GM12878 (cell line): ENCODE measurements around the gene SELENBP1. TPM values are rescaled to one million over a fixed set of nuclear protein-coding genes. Genes with fewer than 3 reads are reported as not detected.

Experiments
- ATAC-seq: fragments of 200-7000 bp; cut with Tn5 transposase; 3 replicates; pipeline ENCODE4 v1.9.1; 2020; ENCODE audit warnings: mild to moderate bottlenecking, moderate library complexity
- BruUV-seq: library from RNA; stranded (reverse); fragments of 400-500 nt; replicated peaks from 2 replicates; lab custom pipeline; 2021; lab: Mats Ljungman, UMichigan
- CTCF ChIA-PET: fragments of 300-600 bp; sonication (Branson Sonifier 250); formaldehyde crosslinking; extraction: SDS; loops from one replicate; lab custom pipeline; 2021; ENCODE audit warnings: inconsistent platforms; lab: Yijun Ruan, JAX
- POLR2A ChIA-PET: fragments of 350-600 bp; formaldehyde crosslinking; extraction: SDS; loops from one replicate; lab custom pipeline; 2021; ENCODE audit warnings: inconsistent platforms; lab: Charles Lee
- RAD21 ChIA-PET: fragments of 300-600 bp; sonication (Branson Sonifier 250); formaldehyde crosslinking; loops from one replicate; lab custom pipeline; 2023; ENCODE audit warnings: antibody characterized with exemption; ENCODE audit not compliant: unreplicated experiment; lab: Charles Lee
- SMC1A ChIA-PET: fragments of 300-600 bp; sonication (Branson Sonifier 250); formaldehyde crosslinking; loops from one replicate; lab custom pipeline; 2023; ENCODE audit not compliant: unreplicated experiment, uncharacterized antibody; lab: Charles Lee
- DNase-seq: peaks from one replicate; pipeline ENCODE4 v3.0.0-alpha.2; 2011; ENCODE audit warnings: low read depth, low spot score
- FAIRE-seq: peaks from 3 replicates; lab custom pipeline; 2011; peaks lifted over from hg19 to GRCh38; lab: Jason Lieb, UNC
- H2AFZ ChIP-seq: 2 replicates; pipeline ENCODE4 v1.6.0; 2011; ENCODE audit warnings: low read depth, low read length, control low read depth; ENCODE audit not compliant: control insufficient read depth
- H3K27ac ChIP-seq: 2 replicates; pipeline ENCODE4 v1.5.1; 2011; ENCODE audit warnings: control low read depth; ENCODE audit not compliant: control insufficient read depth, insufficient read depth
- H3K27me3 ChIP-seq, 2 experiments: replicated peaks in 1 of 2; 2 replicates each; pipeline versions ENCODE4 v1.6.0 to v1.6.1; 2011; ENCODE audit warnings: low read length in 1 of 2; ENCODE audit not compliant: control insufficient read depth in 2 of 2, insufficient read depth in 2 of 2
- H3K36me3 ChIP-seq, 2 experiments: 2 replicates each; pipeline ENCODE4 v1.5.1; 2011; ENCODE audit warnings: low read length in 1 of 2; ENCODE audit not compliant: control insufficient read depth in 2 of 2, insufficient read depth in 2 of 2
- H3K4me1 ChIP-seq: 2 replicates; pipeline ENCODE4 v1.6.1; 2011; ENCODE audit warnings: mild to moderate bottlenecking, low read length, moderate library complexity, mixed read lengths; ENCODE audit not compliant: control insufficient read depth, insufficient read depth
- H3K4me2 ChIP-seq: 2 replicates; pipeline ENCODE4 v1.6.0; 2011; ENCODE audit warnings: control low read depth; ENCODE audit not compliant: control insufficient read depth, insufficient read depth
- H3K4me3 ChIP-seq: fragments of 200-600 bp; sonication (generic); 2 replicates; pipeline ENCODE4 v1.5.1; 2016
- H3K79me2 ChIP-seq: 2 replicates; pipeline ENCODE4 v1.6.0; 2011; ENCODE audit warnings: low read length; ENCODE audit not compliant: control insufficient read depth, insufficient read depth
- H3K9ac ChIP-seq: 2 replicates; pipeline ENCODE4 v1.8.0; 2011; ENCODE audit warnings: low read length, control low read depth, mixed read lengths; ENCODE audit not compliant: control insufficient read depth, insufficient read depth
- H3K9me3 ChIP-seq: replicated peaks from 3 replicates; pipeline ENCODE4 v1.5.1; 2011; ENCODE audit warnings: mild to moderate bottlenecking, low read length; ENCODE audit not compliant: control insufficient read depth, insufficient read depth
- H4K20me1 ChIP-seq: 2 replicates; pipeline ENCODE4 v1.6.0; 2011; ENCODE audit not compliant: control insufficient read depth, insufficient read depth
- BCLAF1 ChIP-seq: fragments of 450-650 bp; IDR thresholded peaks from 2 replicates; pipeline ENCODE4 v1.6.1; 2017; ENCODE audit warnings: antibody characterized with exemption, mild to moderate bottlenecking, moderate library complexity
- MEF2A ChIP-seq: IDR thresholded peaks from 2 replicates; pipeline ENCODE4 v1.6.1; 2011; ENCODE audit warnings: low read depth, mild to moderate bottlenecking, low read length, moderate library complexity; ENCODE audit not compliant: insufficient read depth
- MYC ChIP-seq: IDR thresholded peaks from 2 replicates; pipeline ENCODE4 v1.6.1; 2011; ENCODE audit warnings: mild to moderate bottlenecking, low read length, moderate library complexity, inconsistent platforms; ENCODE audit not compliant: insufficient read depth, insufficient replicate concordance, insufficient read length, severe bottlenecking
- NFYB ChIP-seq: IDR thresholded peaks from 2 replicates; pipeline ENCODE4 v1.6.1; 2011; ENCODE audit warnings: low read depth, mild to moderate bottlenecking, low read length, improper control_type of control experiment, moderate library complexity; ENCODE audit not compliant: insufficient read depth
- POLR2AphosphoS2 ChIP-seq: IDR thresholded peaks from 2 replicates; pipeline ENCODE4 v1.6.1; 2011; ENCODE audit warnings: low read depth, mild to moderate bottlenecking, low read length, improper control_type of control experiment, moderate library complexity
- SIX5 ChIP-seq: IDR thresholded peaks from 2 replicates; pipeline ENCODE4 v1.6.1; 2011; ENCODE audit warnings: mild to moderate bottlenecking, low read depth, low read length, moderate library complexity; ENCODE audit not compliant: severe bottlenecking
- SMAD5 ChIP-seq: IDR thresholded peaks from 2 replicates; pipeline ENCODE4 v1.6.1; 2016; ENCODE audit warnings: antibody characterized with exemption, low read depth
- SREBF1 ChIP-seq: IDR thresholded peaks from 2 replicates; pipeline ENCODE4 v1.6.1; 2012; ENCODE audit warnings: mild to moderate bottlenecking, low read length
- WGBS: methylation state at CpG from one replicate; pipeline ENCODE4 v1.1.6; 2016; ENCODE audit warnings: low lambda C conversion rate; ENCODE audit not compliant: insufficient replicate concordance, insufficient coverage; ENCODE audit errors: missing lambda C conversion rate; 5-methylcytosine and 5-hydroxymethylcytosine counted together
- in situ Hi-C: fragments of 300-500 bp; cut with MboI; formaldehyde crosslinking; loops from 9 replicates; pipeline ENCODE4 v1.14.3; 2018; ENCODE audit warnings: mixed read lengths
- intact Hi-C: fragments of 100-400 bp; cut with micrococcal nuclease; formaldehyde crosslinking; loops from one replicate; pipeline ENCODE4 v1.14.2; 2022; ENCODE audit not compliant: unreplicated experiment
- polyA plus RNA-seq, 11 experiments: library from polyadenylated mRNA; depleted of rRNA in 4 of 11; unstranded in 6 of 11; stranded (reverse) in 5 of 11; fragments of >200 nt; fragmentation: Nextera tagmentation in 4 of 11; fragmentation: Illumina TruSeq in 1 of 11; extraction: Ambion mirVana in 4 of 11; extraction: Trizol in 1 of 11; gene quantifications; 1 replicate in 1 of 11; 2 replicates in 10 of 11; pipeline versions ENCODE4 v1.2.1 to v1.2.3, GENCODE V29; 2011 to 2016; ENCODE audit warnings: inconsistent platforms in 2 of 11, missing spikeins in 2 of 11, low read depth in 1 of 11
- total RNA-seq, 4 experiments: library from RNA; depleted of rRNA in 3 of 4; stranded (reverse); fragments of >200 nt in 3 of 4; fragmentation: Illumina TruSeq in 1 of 4; extraction: Trizol in 1 of 4; gene quantifications; 2 replicates each; pipeline versions ENCODE4 v1.2.1 to v1.2.3, GENCODE V29; 2013 to 2021

SELENBP1 gene
- total and polyA plus RNA-seq, 10 of the 15 experiments (the other 5 are each of a cell fraction or from before 2014, with no cell fraction given): 0.41 TPM; not detected in 9

DNA sequence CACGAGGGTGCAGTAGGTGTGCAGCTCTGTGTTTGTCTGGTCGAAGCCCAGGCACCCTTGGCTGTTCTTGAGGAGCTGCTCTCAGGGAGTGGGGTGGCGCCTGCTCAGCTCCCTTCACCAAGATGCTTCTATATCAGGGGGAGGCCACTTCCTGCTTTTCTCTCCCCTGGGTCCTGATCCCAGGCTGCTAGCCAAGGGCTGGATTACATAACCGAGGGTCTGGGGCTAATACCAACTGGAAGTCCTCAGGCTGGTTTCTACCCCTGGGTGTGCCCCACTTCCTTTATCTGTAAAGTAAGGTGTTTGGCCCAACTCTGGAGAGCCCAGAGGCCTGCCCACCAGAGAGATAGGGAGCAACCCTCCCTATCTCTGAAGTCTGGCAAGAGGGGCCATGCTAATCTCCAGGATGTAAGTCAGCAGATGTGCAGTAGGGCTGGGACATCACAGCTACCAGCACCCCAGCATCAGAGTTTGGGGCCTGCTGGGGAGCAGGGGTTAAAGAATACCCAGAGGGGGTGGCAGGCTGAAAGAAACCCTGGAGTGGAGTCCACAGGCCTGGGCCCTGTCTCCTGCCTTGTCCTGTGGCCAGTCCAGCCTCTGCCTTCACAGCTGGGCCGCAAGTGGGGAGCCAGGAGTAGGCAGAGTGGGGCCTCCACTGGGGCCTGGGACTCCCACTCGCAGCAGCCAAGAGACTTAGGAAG lies 2.1 kb downstream of the SELENBP1 start (continued):
- TF ChIP-seq BCLAF1 (no peak), MYC (no peak), POLR2AphosphoS2 (no peak), NFYB (no peak), SMAD5 (no peak), SIX5 (no peak)

DNA sequence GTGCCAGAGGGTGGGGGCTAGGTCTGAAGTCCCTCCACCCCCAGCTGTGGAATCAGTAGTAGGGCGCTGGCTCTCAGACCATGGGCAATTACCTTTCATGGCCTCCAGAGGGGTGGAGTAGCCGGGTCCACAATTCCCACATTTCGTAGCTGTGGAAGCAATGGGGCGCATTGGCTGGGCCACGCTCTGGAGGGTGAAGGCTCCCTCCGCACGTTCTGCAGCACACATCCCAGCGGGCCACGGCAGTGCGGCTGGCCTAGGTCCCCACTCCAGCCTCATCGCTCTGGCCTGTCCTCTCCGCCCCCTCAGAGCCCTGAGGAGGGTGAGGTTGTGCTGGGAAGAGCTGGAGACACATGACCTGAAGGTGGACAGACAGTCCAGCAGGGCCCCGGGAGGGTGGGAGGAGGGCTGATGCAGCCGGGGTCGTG lies 2.9 kb downstream of the SELENBP1 start:
- no TSS peak for BruUV-seq
- no peaks in the 10 kb centered on the region for H3K79me2 ChIP-seq
- RAD21 ChIA-PET: interaction anchor here (1.1 kb wide), 1 partner anchor 16 kb away, joined by 3 read pairs; no protein-coding TSS in a partner anchor
- SMC1A ChIA-PET: interaction anchor here (0.5 to 1.2 kb wide), 2 partner anchors 29 kb away, joined by 3 read pairs; partner anchors contain the start of gene PSMB4
- H3K4me2 ChIP-seq: no peak overlapping the region
- no peaks in the 10 kb centered on the region for H3K9me3 ChIP-seq
- in situ Hi-C loops: no loop called here
- H3K27ac ChIP-seq: no peak overlapping the region
- POLR2A ChIA-PET: interaction anchor here (1.2 to 1.4 kb wide), 2 partner anchors 30 to 42 kb away, joined by 3 read pairs; partner anchors contain the start of genes PI4KB and PSMB4
- no peaks in the 10 kb centered on the region for H4K20me1 ChIP-seq
- no peak overlapping the region for H2AFZ ChIP-seq
- no peaks in the 10 kb centered on the region for H3K27me3 ChIP-seq
- no peak for TF ChIP-seq SREBF1
- no peak for TF ChIP-seq MEF2A
- DNase-seq (no peak), ATAC-seq (no peak), FAIRE-seq (no peak)
- H3K4me3 ChIP-seq: no peak overlapping the region
- no peaks in the 10 kb centered on the region for H3K4me1 ChIP-seq
- WGBS: 60% methylated on average over 13 of the region's 15 CpGs
- intact Hi-C loops: no loop called here
- H3K9ac ChIP-seq: no peak overlapping the region
- CTCF ChIA-PET: interaction anchor here (0.8 to 1.3 kb wide), 4 partner anchors 14 to 30 kb away, joined by 3 read pairs; partner anchors contain the start of gene PSMB4
- no peaks in the 10 kb centered on the region for H3K36me3 ChIP-seq
